Colonic mucosa (tissue), 4 donors: Measurements from ENCODE around the gene SLC6A11. TPM values are rescaled to one million over a fixed set of nuclear protein-coding genes. Genes with fewer than 3 reads are reported as not detected.

Source experiments
- DNase-seq: peaks from one replicate; pipeline ENCODE4 v3.0.0-alpha.2; 2020
- H3K27ac ChIP-seq: fragments of 200-600 bp; one replicate; pipeline ENCODE4 v1.8.0; 2021
- H3K27me3 ChIP-seq: fragments of 200-600 bp; one replicate; pipeline ENCODE4 v1.8.0; 2021
- H3K36me3 ChIP-seq: fragments of 200-600 bp; one replicate; pipeline ENCODE4 v1.8.0; 2021
- H3K4me1 ChIP-seq: fragments of 200-600 bp; one replicate; pipeline ENCODE4 v1.8.0; 2021; ENCODE audit warnings: mild to moderate bottlenecking
- H3K4me3 ChIP-seq: fragments of 200-600 bp; one replicate; pipeline ENCODE4 v1.8.0; 2021
- H3K9ac ChIP-seq, 2 donors: one replicate each; pipeline ENCODE4 v1.7.0; 2013; ENCODE audit warnings: control low read depth in 2 of 2, low read depth in 2 of 2, low read length in 2 of 2
- H3K9me3 ChIP-seq: fragments of 200-600 bp; one replicate; pipeline ENCODE4 v1.8.0; 2021
- intact Hi-C: fragments of 100-400 bp; cut with DNase I; formaldehyde crosslinking; loops from one replicate; pipeline ENCODE4 v1.14.1; 2022
- total RNA-seq, 2 donors: library from RNA; stranded (reverse); fragmentation: NEBNext Ultra II Directional in 1 of 2; extraction: Animal tissue kit (Norgen Biotek cat#: 25700) in 1 of 2; gene quantifications; one replicate each; pipeline ENCODE4 v1.2.1, GENCODE V29; 2021
- TF ChIP-seq, protein P1 (sequence below): fragments of 200-600 bp; IDR thresholded peaks from one replicate; pipeline ENCODE4 v1.8.0; 2022; ENCODE audit warnings: antibody characterized with exemption, mild to moderate bottlenecking
- donor health status: healthy.
- donor health status: DM: no; HTN: no; CAD: no.
- donor health status: DM: no; HTN: no; CAD: no.

Gene SLC6A11
- total RNA-seq, 2 donors from 2014 or later, result not detected

DNA sequence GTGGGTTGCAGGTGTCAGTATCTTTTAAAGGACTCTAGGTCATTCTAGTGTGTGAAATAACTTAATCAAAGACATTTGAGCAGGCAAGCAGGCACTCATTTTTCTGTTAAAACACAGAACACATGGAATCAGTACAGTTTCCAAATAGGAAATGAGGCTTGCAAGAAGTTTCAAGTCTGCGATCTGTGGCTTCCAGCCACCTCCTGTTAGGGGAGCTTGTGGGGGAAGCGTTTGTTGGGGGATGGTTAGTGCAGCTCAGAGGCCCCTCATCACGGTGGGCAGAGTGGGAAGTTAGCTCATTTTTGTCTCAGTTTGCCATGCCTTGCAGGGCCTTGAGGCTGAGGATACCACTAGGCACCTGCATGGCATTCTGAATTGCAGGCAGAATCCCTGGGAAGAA lies 59.9 kb downstream of the SLC6A11 start:
- H3K27ac ChIP-seq, result no peak overlapping the region
- intact Hi-C loops, result no loop called here

DNA sequence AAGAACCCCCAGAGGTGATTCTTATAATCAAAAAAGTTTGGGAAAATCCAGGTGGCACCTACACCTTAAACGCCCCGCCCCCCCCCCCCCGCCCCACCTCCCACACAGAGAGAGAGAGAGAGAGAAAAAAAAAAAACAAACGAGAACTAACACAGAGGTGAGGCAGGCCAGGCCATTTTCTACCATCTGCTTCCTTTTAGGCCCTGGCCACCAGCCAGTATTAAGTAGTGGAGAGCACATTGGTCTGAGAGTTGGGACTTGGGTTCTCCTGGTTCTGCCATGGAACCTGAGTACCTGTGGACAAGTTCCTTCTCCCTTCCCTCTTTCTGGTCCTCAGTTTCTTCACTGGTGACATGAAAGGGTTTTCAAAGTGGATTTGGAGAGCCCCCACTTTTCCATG lies 60.6 kb downstream of the SLC6A11 start:
- no peaks in the 10 kb centered on the region for H3K27me3 ChIP-seq
- H3K9ac ChIP-seq, result no peak overlapping the region
- no peaks in the 10 kb centered on the region for H3K36me3 ChIP-seq
- H3K4me3 ChIP-seq, result no peak overlapping the region
- no peaks in the 10 kb centered on the region for H3K9me3 ChIP-seq
- TF ChIP-seq, protein P1, sequence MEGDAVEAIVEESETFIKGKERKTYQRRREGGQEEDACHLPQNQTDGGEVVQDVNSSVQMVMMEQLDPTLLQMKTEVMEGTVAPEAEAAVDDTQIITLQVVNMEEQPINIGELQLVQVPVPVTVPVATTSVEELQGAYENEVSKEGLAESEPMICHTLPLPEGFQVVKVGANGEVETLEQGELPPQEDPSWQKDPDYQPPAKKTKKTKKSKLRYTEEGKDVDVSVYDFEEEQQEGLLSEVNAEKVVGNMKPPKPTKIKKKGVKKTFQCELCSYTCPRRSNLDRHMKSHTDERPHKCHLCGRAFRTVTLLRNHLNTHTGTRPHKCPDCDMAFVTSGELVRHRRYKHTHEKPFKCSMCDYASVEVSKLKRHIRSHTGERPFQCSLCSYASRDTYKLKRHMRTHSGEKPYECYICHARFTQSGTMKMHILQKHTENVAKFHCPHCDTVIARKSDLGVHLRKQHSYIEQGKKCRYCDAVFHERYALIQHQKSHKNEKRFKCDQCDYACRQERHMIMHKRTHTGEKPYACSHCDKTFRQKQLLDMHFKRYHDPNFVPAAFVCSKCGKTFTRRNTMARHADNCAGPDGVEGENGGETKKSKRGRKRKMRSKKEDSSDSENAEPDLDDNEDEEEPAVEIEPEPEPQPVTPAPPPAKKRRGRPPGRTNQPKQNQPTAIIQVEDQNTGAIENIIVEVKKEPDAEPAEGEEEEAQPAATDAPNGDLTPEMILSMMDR, result no peak
- DNase-seq, result no peak
- no peak overlapping the region for H3K27ac ChIP-seq
- no peaks in the 10 kb centered on the region for H3K4me1 ChIP-seq
- intact Hi-C loops, result no loop called here

More for the DNA sequence above, 59.9 kb downstream of the SLC6A11 start:
- H3K27me3 ChIP-seq, result no peaks in the 10 kb centered on the region
- H3K9me3 ChIP-seq, result no peaks in the 10 kb centered on the region
- no peak overlapping the region for H3K9ac ChIP-seq
- no peak for DNase-seq
- H3K4me1 ChIP-seq, result no peaks in the 10 kb centered on the region
- H3K4me3 ChIP-seq, result no peak overlapping the region
- TF ChIP-seq, protein P1, result no peak
- no peaks in the 10 kb centered on the region for H3K36me3 ChIP-seq

DNA sequence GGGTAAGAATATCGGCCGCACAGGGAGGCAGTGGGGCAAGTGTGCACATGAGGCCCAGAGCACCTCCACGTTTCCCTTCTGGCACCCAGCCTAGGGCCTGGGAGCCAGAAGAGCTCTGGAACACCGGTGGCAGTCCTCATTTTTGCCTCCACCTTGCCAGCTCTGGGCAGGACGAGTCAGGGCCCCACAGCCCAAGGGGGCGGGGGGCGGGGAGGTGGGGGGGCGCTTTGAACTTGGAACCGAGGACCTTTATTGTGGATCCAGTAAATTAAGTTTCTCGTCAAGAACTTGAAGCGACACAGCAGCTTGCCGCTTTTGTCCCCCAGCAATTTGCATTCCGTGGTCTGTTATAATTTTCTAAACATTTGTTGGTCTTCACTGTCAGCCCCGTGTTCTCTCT lies 66.8 kb downstream of the SLC6A11 start:
- DNase-seq, result no peak

DNA sequence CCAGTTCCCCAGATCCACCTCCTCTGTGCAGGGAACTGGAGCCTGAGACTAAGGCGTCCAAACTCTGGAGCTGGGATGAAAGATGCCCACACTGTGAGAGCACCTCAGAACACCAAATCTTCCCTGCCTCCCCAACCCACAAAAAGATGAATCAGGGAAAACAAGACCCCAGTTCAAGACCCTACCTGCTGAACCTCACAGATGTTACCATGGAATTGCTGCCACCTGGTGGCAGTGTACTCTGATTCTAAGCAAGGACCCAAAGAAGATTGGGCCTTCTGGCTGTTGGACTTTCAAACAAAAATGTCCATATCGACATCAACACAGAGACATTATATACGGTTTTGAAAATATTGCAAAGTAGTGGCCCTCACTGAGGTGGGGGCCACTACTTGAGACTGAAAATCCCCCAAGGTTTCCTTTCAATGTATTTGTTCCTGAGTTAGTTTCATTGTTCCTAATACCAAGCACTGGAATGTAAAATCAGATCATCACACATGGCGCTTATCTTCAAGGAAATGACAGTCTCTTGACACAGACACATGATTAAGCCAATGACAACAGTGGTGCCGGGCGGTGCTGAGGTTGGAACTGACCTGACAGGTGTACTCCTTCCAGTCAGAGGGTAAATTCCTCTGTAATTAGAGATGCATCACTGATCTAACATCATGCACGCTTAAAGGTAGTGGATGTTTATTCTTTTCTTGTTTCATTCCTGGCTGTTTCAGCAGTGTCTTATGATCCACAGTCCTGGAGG lies 67.6 kb downstream of the SLC6A11 start:
- H3K4me1 ChIP-seq, result no peaks in the 10 kb centered on the region
- intact Hi-C loops, result loop anchor here (5.0 kb wide), 1 partner anchor 126 kb away; no protein-coding TSS in a partner anchor
- DNase-seq, result no peak
- H3K4me3 ChIP-seq, result no peak overlapping the region
- H3K27ac ChIP-seq, result no peak overlapping the region
- H3K9ac ChIP-seq, result no peak overlapping the region
- H3K36me3 ChIP-seq, result no peaks in the 10 kb centered on the region
- TF ChIP-seq, protein P1, result peak; percentile 20
- no peaks in the 10 kb centered on the region for H3K27me3 ChIP-seq
- no peaks in the 10 kb centered on the region for H3K9me3 ChIP-seq

More for the DNA sequence above, 66.8 kb downstream of the SLC6A11 start:
- Histone ChIP-seq H3K9me3 (no peaks in the 10 kb centered on the region), H3K36me3 (no peaks in the 10 kb centered on the region), H3K27ac (no peak overlapping the region), H3K4me1 (no peaks in the 10 kb centered on the region), H3K9ac (no peak overlapping the region), H3K4me3 (no peak overlapping the region), H3K27me3 (no peaks in the 10 kb centered on the region)
- intact Hi-C loops, result loop anchor here (5.0 kb wide), 1 partner anchor 126 kb away; no protein-coding TSS in a partner anchor
- TF ChIP-seq, protein P1, result no peak

DNA sequence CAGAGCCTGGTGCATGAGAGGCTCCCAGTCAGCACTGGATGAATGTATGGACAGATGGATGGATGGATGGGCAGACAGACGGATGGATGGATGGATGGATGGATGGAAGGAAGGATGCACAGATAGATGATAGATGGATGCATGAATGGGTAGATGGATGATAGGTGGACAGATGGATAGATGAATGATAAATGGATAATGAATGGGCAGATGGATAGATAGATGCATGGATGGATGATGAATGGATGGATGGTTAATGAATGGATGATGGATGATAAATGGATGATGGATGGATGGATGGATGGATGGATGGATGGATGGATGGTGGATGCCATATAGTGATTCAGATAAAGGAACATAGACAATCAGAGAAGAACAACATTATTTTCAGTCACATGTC lies 71.0 kb downstream of the SLC6A11 start:
- TF ChIP-seq, protein P1, result no peak
- no peaks in the 10 kb centered on the region for H3K4me1 ChIP-seq
- no peak overlapping the region for H3K4me3 ChIP-seq
- H3K36me3 ChIP-seq, result no peaks in the 10 kb centered on the region
- intact Hi-C loops, result no loop called here
- no peaks in the 10 kb centered on the region for H3K9me3 ChIP-seq
- H3K9ac ChIP-seq, result no peak overlapping the region
- H3K27ac ChIP-seq, result no peak overlapping the region
- no peak for DNase-seq
- H3K27me3 ChIP-seq, result no peaks in the 10 kb centered on the region
